Measurements from ENCODE around the gene NGLY1. TPM values are rescaled to one million over a fixed set of nuclear protein-coding genes. Genes with fewer than 3 reads are reported as not detected.

The NGLY1 gene
- total and polyA plus RNA-seq, 9 of the 15 experiments (the other 6 are each of a cell fraction or from before 2014, with no cell fraction given): 52.2 to 124 (median 87.6) TPM

- TF ChIP-seq NR0B1 (IDR thresholded peaks at IDR 0.05; ENCODE audit: partially characterized antibody) (no peak), CBX1 (IDR thresholded peaks at IDR 0.05; ENCODE audit: low read depth) (0 out of 2 replicates have a peak, but pooled peaks have one; percentile 71), TBP (optimal IDR thresholded peaks at IDR 0.05; ENCODE audit: low read depth, low read length) (peak; percentile 66), ETV5 (CRISPR knock-in tag; IDR thresholded peaks at IDR 0.05; ENCODE audit: low read depth) (no peak; the same call in 1 of the 2 replicates), ZBED1 (IDR thresholded peaks at IDR 0.05) (peak; percentile 93; the same call in 1 of the 2 replicates), POLR2AphosphoS5 (IDR thresholded peaks at IDR 0.05; ENCODE audit: control insufficient read depth, insufficient read depth, low read depth, low read length) (peak; percentile 89), NFXL1 (CRISPR knock-in tag; IDR thresholded peaks at IDR 0.05) (no peak), ZNF57 (CRISPR knock-in tag; IDR thresholded peaks at IDR 0.05) (no peak), ZFP1 (CRISPR knock-in tag; IDR thresholded peaks at IDR 0.05) (peak; percentile 60; the same call in 1 of the 2 replicates), SIX5 (IDR thresholded peaks at IDR 0.05; ENCODE audit: borderline replicate concordance in 1 of 2, insufficient read depth in 1 of 2, low read depth in 1 of 2, low read length in 2 of 2) (0 out of 4 replicates have a peak, but pooled peaks of 1 of the 2 experiments have one; percentile 1), ZFP91 (CRISPR knock-in tag; IDR thresholded peaks at IDR 0.05) (no peak), NELFE (IDR thresholded peaks at IDR 0.05; ENCODE audit: insufficient read depth, insufficient read length) (no peak), ZNF316 (IDR thresholded peaks at IDR 0.05) (peak; percentile 97), ZNF134 (CRISPR knock-in tag; conservative IDR thresholded peaks at IDR 0.05) (no peak), HDAC2 (IDR thresholded peaks at IDR 0.05) (peak; percentile 93), TCF7L2 (IDR thresholded peaks at IDR 0.05; ENCODE audit: low read depth, low read length) (no peak), DMBX1 (CRISPR knock-in tag; IDR thresholded peaks at IDR 0.05; ENCODE audit: borderline replicate concordance) (no peak), AFF4 (CRISPR knock-in tag; IDR thresholded peaks at IDR 0.05) (no peak; the same call in none of the 2 replicates), CBX3 (IDR thresholded peaks at IDR 0.05; ENCODE audit: borderline replicate concordance in 1 of 2, low read length in 2 of 2) (peak in 1 of 2 experiments; percentile 48; a peak in 1 of 3 replicates), IRF2 (CRISPR knock-in tag; IDR thresholded peaks at IDR 0.05) (no peak), TRIM28 (IDR thresholded peaks at IDR 0.05) (no peak), ZNF507 (tag; conservative IDR thresholded peaks at IDR 0.05) (no peak)
Observed at GRCh38 chr3:25789596-25790556, 6.6 kb upstream of the NGLY1 start, which contains the start of gene OXSM (continued).
